Liver (tissue), 9 donors: ENCODE measurements around the gene SRP14. TPM values are rescaled to one million over a fixed set of nuclear protein-coding genes. Genes with fewer than 3 reads are reported as not detected.

Experiments
- DNase-seq: peaks from one replicate; pipeline ENCODE4 v3.0.0-alpha.2; 2017; ENCODE audit warnings: low spot score
- H3K27ac ChIP-seq, 2 donors: one replicate each; pipeline ENCODE4 v1.7.0; 2013; ENCODE audit warnings: inconsistent platforms in 2 of 2, low read length in 2 of 2, control low read depth in 1 of 2, low read depth in 1 of 2, mild to moderate bottlenecking in 1 of 2
- H3K27me3 ChIP-seq, 4 donors: one replicate each; pipeline versions ENCODE4 v1.6.1 to v1.7.0; 2013; ENCODE audit warnings: low read length in 3 of 4, inconsistent platforms in 1 of 4, mild to moderate bottlenecking in 1 of 4, moderate library complexity in 1 of 4; ENCODE audit not compliant: control insufficient read depth in 4 of 4, insufficient read depth in 4 of 4
- H3K36me3 ChIP-seq, 4 donors: one replicate each; pipeline versions ENCODE4 v1.6.1 to v1.7.0; 2013; ENCODE audit warnings: low read length in 3 of 4, mild to moderate bottlenecking in 3 of 4, low read depth in 1 of 4, moderate library complexity in 1 of 4; ENCODE audit not compliant: control insufficient read depth in 4 of 4, insufficient read depth in 3 of 4
- H3K4me1 ChIP-seq, 4 donors: one replicate each; pipeline versions ENCODE4 v1.6.1 to v1.7.0; 2013; ENCODE audit warnings: low read length in 3 of 4, mild to moderate bottlenecking in 3 of 4, moderate library complexity in 1 of 4; ENCODE audit not compliant: control insufficient read depth in 4 of 4, insufficient read depth in 4 of 4
- H3K4me3 ChIP-seq, 3 donors: one replicate each; pipeline versions ENCODE4 v1.6.1 to v1.7.0; 2013; ENCODE audit warnings: low read length in 3 of 3, control low read depth in 1 of 3, low read depth in 1 of 3, mild to moderate bottlenecking in 1 of 3
- H3K9ac ChIP-seq, 2 donors: one replicate each; pipeline ENCODE4 v1.7.0; 2013; ENCODE audit warnings: low read length in 2 of 2, mild to moderate bottlenecking in 2 of 2, moderate library complexity in 2 of 2, control low read depth in 1 of 2, low read depth in 1 of 2
- H3K9me3 ChIP-seq, 4 donors: one replicate each; pipeline versions ENCODE4 v1.6.1 to v1.7.0; 2013; ENCODE audit warnings: low read length in 3 of 4; ENCODE audit not compliant: control insufficient read depth in 4 of 4
- ATF3 ChIP-seq: IDR thresholded peaks from 2 replicates; pipeline ENCODE4 v1.6.1; 2016; ENCODE audit warnings: antibody characterized with exemption
- CTCF ChIP-seq: fragments of 150-350 bp; IDR thresholded peaks from 2 replicates; pipeline ENCODE4 v1.5.1; 2017; ENCODE audit warnings: improper control_type of control experiment, low read depth, low read length; ENCODE audit not compliant: missing input control
- EGR1 ChIP-seq, 2 donors: IDR thresholded peaks; 2 replicates each; pipeline ENCODE4 v1.6.1; 2016 to 2018; ENCODE audit warnings: antibody characterized with exemption in 2 of 2, low read depth in 2 of 2
- FOXA1 ChIP-seq: IDR thresholded peaks from 2 replicates; pipeline ENCODE4 v1.6.1; 2016; ENCODE audit warnings: antibody characterized with exemption
- FOXA2 ChIP-seq: IDR thresholded peaks from 2 replicates; pipeline ENCODE4 v1.6.1; 2016; ENCODE audit warnings: antibody characterized with exemption
- GABPA ChIP-seq, 2 donors: IDR thresholded peaks in 1 of 2; conservative IDR thresholded peaks in 1 of 2; 2 replicates each; pipeline ENCODE4 v1.6.1; 2016; ENCODE audit warnings: antibody characterized with exemption in 2 of 2, mild to moderate bottlenecking in 1 of 2, moderate library complexity in 1 of 2
- HNF4A ChIP-seq, 2 donors: conservative IDR thresholded peaks; 2 replicates each; pipeline ENCODE4 v1.6.1; 2016; ENCODE audit warnings: antibody characterized with exemption in 2 of 2, mild to moderate bottlenecking in 2 of 2
- HNF4G ChIP-seq: IDR thresholded peaks from 2 replicates; pipeline ENCODE4 v1.6.1; 2016; ENCODE audit warnings: antibody characterized with exemption
- JUND ChIP-seq, 2 donors: IDR thresholded peaks; 2 replicates each; pipeline ENCODE4 v1.6.1; 2016; ENCODE audit warnings: antibody characterized with exemption in 2 of 2
- NR2F2 ChIP-seq: IDR thresholded peaks from 2 replicates; pipeline ENCODE4 v1.6.1; 2016; ENCODE audit warnings: antibody characterized with exemption
- REST ChIP-seq: IDR thresholded peaks from 2 replicates; pipeline ENCODE4 v1.6.1; 2016; ENCODE audit warnings: antibody characterized with exemption, mild to moderate bottlenecking
- RXRA ChIP-seq, 2 donors: IDR thresholded peaks; 2 replicates each; pipeline ENCODE4 v1.6.1; 2017 to 2018; ENCODE audit warnings: antibody characterized with exemption in 2 of 2, mild to moderate bottlenecking in 1 of 2
- SP1 ChIP-seq: IDR thresholded peaks from 2 replicates; pipeline ENCODE4 v1.6.1; 2018; ENCODE audit warnings: antibody characterized with exemption, mild to moderate bottlenecking
- TAF1 ChIP-seq: conservative IDR thresholded peaks from 2 replicates; pipeline ENCODE4 v1.6.1; 2016; ENCODE audit warnings: antibody characterized with exemption, mild to moderate bottlenecking
- YY1 ChIP-seq: IDR thresholded peaks from 2 replicates; pipeline ENCODE4 v1.6.1; 2016; ENCODE audit warnings: antibody characterized with exemption, mild to moderate bottlenecking
- polyA plus RNA-seq, 2 donors: library from polyadenylated mRNA; stranded (reverse) in 1 of 2; unstranded in 1 of 2; fragments of 200-250 nt in 1 of 2; fragments of >200 nt in 1 of 2; fragmentation: Nextera tagmentation in 1 of 2; extraction: Ambion mirVana in 1 of 2; gene quantifications; one replicate each; pipeline versions ENCODE4 v1.2.1 to v1.2.3, GENCODE V29; 2013 to 2015
- total RNA-seq, 2 donors: library from RNA; depleted of rRNA; stranded (reverse); fragments of >200 nt; gene quantifications; one replicate each; pipeline ENCODE4 v1.2.3, GENCODE V29; 2014
- TF ChIP-seq, protein P1 (sequence below): IDR thresholded peaks from 2 replicates; pipeline ENCODE4 v1.6.1; 2016; ENCODE audit warnings: antibody characterized with exemption
- TF ChIP-seq, protein P2 (sequence below): IDR thresholded peaks from 2 replicates; pipeline ENCODE4 v1.6.1; 2016; ENCODE audit warnings: antibody characterized with exemption
- donor health status: healthy.
- donor health status: healthy.
- donor health status: healthy.
- donor health status: healthy.
- donor health status: healthy.

Gene SRP14
- total and polyA plus RNA-seq, 4 donors, result 67.2 to 357 (median 116) TPM

DNA sequence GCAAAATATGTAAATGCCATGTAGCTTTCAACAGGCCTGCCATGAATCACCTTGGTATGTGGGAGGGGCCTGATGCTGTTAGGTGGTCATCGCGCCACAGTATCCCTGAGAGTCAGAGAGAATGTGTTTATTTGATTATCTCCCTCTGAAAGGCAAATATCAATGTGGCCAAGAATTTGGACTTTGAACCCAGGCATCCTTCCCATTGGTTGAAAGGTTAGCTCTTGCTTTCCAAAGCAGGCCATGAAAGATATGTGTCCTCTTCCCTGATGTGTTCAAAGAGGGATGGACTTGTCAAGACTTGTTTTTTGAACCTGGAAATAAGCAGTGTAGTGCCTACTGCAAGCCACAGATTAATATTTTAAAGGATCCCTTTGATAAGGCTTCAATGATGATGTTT is 36.7 kb downstream of the SRP14 start (continued):
- TF ChIP-seq ATF3 (peak; percentile 34), NR2F2 (no peak), HNF4G (peak; percentile 94)

DNA sequence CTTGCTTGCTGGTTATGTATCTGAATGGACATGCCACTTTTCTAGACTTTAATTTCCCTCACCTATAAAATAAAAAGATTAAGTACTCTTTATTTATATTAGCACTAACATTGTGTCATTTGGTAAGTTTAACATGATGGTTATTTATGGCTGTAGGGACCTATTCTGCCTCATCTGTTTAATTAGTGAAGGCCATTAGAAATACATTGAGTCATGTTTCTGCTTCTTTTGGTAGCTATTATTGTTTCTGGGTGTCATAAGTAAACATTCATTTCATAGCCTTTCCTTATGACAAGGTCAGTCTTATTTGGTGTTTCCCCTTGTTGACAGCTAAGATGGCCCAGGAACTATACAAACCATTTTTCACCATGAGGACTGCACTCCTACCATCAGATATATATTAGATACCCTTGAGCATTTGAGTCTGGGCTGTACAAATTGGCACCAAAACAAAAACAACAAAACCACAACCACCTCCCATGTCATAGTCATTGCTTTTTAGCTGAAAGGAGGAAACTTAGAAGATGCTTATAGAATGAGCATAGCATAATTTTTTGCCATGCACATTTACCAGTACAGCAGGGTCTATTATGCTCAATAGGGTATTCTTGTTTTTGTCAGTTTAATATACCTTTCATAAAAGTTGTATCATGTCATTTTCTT is 39.3 kb downstream of the SRP14 start:
- H3K4me1 ChIP-seq, result peaks cover 2 to 21% (median 19%) of the 10 kb centered on the region in 4 donors
- no peak for DNase-seq
- H3K27me3 ChIP-seq, result no peaks in the 10 kb centered on the region
- no peak overlapping the region for H3K27ac ChIP-seq
- H3K9me3 ChIP-seq, result no peaks in the 10 kb centered on the region
- peaks cover 0 to 13% (median 9%) of the 10 kb centered on the region in 4 donors for H3K36me3 ChIP-seq
- TF ChIP-seq JUND (IDR thresholded peaks at IDR 0.05), result no peak
- TF ChIP-seq EGR1 (IDR thresholded peaks at IDR 0.05; ENCODE audit: low read depth in 2 of 2), result no peak
- no peak for TF ChIP-seq TAF1
- TF ChIP-seq, protein P1, sequence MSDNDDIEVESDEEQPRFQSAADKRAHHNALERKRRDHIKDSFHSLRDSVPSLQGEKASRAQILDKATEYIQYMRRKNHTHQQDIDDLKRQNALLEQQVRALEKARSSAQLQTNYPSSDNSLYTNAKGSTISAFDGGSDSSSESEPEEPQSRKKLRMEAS, result no peak
- no peak for TF ChIP-seq FOXA1
- TF ChIP-seq REST, result no peak
- TF ChIP-seq, protein P2, sequence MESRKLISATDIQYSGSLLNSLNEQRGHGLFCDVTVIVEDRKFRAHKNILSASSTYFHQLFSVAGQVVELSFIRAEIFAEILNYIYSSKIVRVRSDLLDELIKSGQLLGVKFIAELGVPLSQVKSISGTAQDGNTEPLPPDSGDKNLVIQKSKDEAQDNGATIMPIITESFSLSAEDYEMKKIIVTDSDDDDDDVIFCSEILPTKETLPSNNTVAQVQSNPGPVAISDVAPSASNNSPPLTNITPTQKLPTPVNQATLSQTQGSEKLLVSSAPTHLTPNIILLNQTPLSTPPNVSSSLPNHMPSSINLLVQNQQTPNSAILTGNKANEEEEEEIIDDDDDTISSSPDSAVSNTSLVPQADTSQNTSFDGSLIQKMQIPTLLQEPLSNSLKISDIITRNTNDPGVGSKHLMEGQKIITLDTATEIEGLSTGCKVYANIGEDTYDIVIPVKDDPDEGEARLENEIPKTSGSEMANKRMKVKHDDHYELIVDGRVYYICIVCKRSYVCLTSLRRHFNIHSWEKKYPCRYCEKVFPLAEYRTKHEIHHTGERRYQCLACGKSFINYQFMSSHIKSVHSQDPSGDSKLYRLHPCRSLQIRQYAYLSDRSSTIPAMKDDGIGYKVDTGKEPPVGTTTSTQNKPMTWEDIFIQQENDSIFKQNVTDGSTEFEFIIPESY, result no peak
- TF ChIP-seq HNF4G, result no peak
- TF ChIP-seq FOXA2, result no peak
- no peak for TF ChIP-seq CTCF
- TF ChIP-seq NR2F2, result no peak
- TF ChIP-seq RXRA (IDR thresholded peaks at IDR 0.05), result no peak
- TF ChIP-seq SP1, result no peak
- no peak for TF ChIP-seq YY1
- TF ChIP-seq ATF3, result no peak
- no peak for TF ChIP-seq GABPA (IDR thresholded peaks at IDR 0.05 in 1 of 2, conservative IDR thresholded peaks at IDR 0.05 in 1 of 2)
- no peak for TF ChIP-seq HNF4A (conservative IDR thresholded peaks at IDR 0.05)
- H3K9ac ChIP-seq, result no peak overlapping the region
- H3K4me3 ChIP-seq, result no peak overlapping the region
